ENCODE measurements around the gene PLGLB1. TPM values are rescaled to one million over a fixed set of nuclear protein-coding genes. Genes with fewer than 3 reads are reported as not detected.
"Not testable (repeated sequence)": the region's sequence is repeated elsewhere in the genome, so short reads cannot be mapped to it uniquely, and the experiment has no call there.

PLGLB1 gene
- 2.1 and 2.2 TPM in 2 replicates for total RNA-seq

GRCh38 chr2:87021744-87022143 lies at the start of gene PLGLB1:
PLGLB1 (minus strand) TSS chr2:87021844; CDS start chr2:87021783, 61 bp downstream.
- H3K9me3 Mint-ChIP-seq; H3K4me1 Mint-ChIP-seq (ENCODE audit: low read depth); H3K4me3 Mint-ChIP-seq (ENCODE audit: low read depth); H3K27ac Mint-ChIP-seq; H3K36me3 Mint-ChIP-seq (ENCODE audit: low read depth); DNase-seq (ENCODE audit: low spot score); H3K27me3 Mint-ChIP-seq (ENCODE audit: low read depth); intact Hi-C loops (cut with micrococcal nuclease): not testable (repeated sequence)

- H3K4me1 Mint-ChIP-seq (ENCODE audit: low read depth); H3K27ac Mint-ChIP-seq; H3K27me3 Mint-ChIP-seq (ENCODE audit: low read depth); H3K36me3 Mint-ChIP-seq (ENCODE audit: low read depth); intact Hi-C loops (cut with micrococcal nuclease); H3K9me3 Mint-ChIP-seq; DNase-seq (ENCODE audit: low spot score); H3K4me3 Mint-ChIP-seq (ENCODE audit: low read depth): not testable (repeated sequence)
These were observed 42.7 kb upstream of the PLGLB1 start for GRCh38 chr2:87064305-87064704.

- H3K27ac Mint-ChIP-seq; H3K9me3 Mint-ChIP-seq; H3K36me3 Mint-ChIP-seq (ENCODE audit: low read depth); DNase-seq (ENCODE audit: low spot score); intact Hi-C loops (cut with micrococcal nuclease); H3K4me3 Mint-ChIP-seq (ENCODE audit: low read depth); H3K4me1 Mint-ChIP-seq (ENCODE audit: low read depth); H3K27me3 Mint-ChIP-seq (ENCODE audit: low read depth): not testable (repeated sequence)
These were observed 41.8 kb upstream of the PLGLB1 start for GRCh38 chr2:87063431-87063830.

GRCh38 chr2:87061519-87061918 lies 39.9 kb upstream of the PLGLB1 start:
- H3K27me3 Mint-ChIP-seq (ENCODE audit: low read depth); intact Hi-C loops (cut with micrococcal nuclease); H3K27ac Mint-ChIP-seq; H3K36me3 Mint-ChIP-seq (ENCODE audit: low read depth); H3K4me3 Mint-ChIP-seq (ENCODE audit: low read depth); H3K4me1 Mint-ChIP-seq (ENCODE audit: low read depth); H3K9me3 Mint-ChIP-seq; DNase-seq (ENCODE audit: low spot score): not testable (repeated sequence)

- DNase-seq (ENCODE audit: low spot score); H3K36me3 Mint-ChIP-seq (ENCODE audit: low read depth); intact Hi-C loops (cut with micrococcal nuclease); H3K27me3 Mint-ChIP-seq (ENCODE audit: low read depth); H3K27ac Mint-ChIP-seq; H3K4me3 Mint-ChIP-seq (ENCODE audit: low read depth); H3K4me1 Mint-ChIP-seq (ENCODE audit: low read depth); H3K9me3 Mint-ChIP-seq: not testable (repeated sequence)
These were observed 36.0 kb upstream of the PLGLB1 start for GRCh38 chr2:87057606-87058005.

GRCh38 chr2:87056843-87057242 lies 35.2 kb upstream of the PLGLB1 start:
- H3K9me3 Mint-ChIP-seq; intact Hi-C loops (cut with micrococcal nuclease); H3K27me3 Mint-ChIP-seq (ENCODE audit: low read depth); H3K27ac Mint-ChIP-seq; DNase-seq (ENCODE audit: low spot score); H3K36me3 Mint-ChIP-seq (ENCODE audit: low read depth); H3K4me3 Mint-ChIP-seq (ENCODE audit: low read depth); H3K4me1 Mint-ChIP-seq (ENCODE audit: low read depth): not testable (repeated sequence)

- H3K27me3 Mint-ChIP-seq (ENCODE audit: low read depth); intact Hi-C loops (cut with micrococcal nuclease); H3K4me3 Mint-ChIP-seq (ENCODE audit: low read depth); H3K9me3 Mint-ChIP-seq; DNase-seq (ENCODE audit: low spot score); H3K27ac Mint-ChIP-seq; H3K4me1 Mint-ChIP-seq (ENCODE audit: low read depth): not testable (repeated sequence)
- H3K36me3 Mint-ChIP-seq (ENCODE audit: low read depth) = peaks cover 11% of the 10 kb centered on the region
These were observed 34.8 kb upstream of the PLGLB1 start for GRCh38 chr2:87056435-87056834.

- intact Hi-C loops (cut with micrococcal nuclease); H3K4me1 Mint-ChIP-seq (ENCODE audit: low read depth); DNase-seq (ENCODE audit: low spot score); H3K9me3 Mint-ChIP-seq; H3K4me3 Mint-ChIP-seq (ENCODE audit: low read depth); H3K27me3 Mint-ChIP-seq (ENCODE audit: low read depth): not testable (repeated sequence)
- peak overlapping the region; percentile 73 for H3K27ac Mint-ChIP-seq
- H3K36me3 Mint-ChIP-seq (ENCODE audit: low read depth) = peaks cover 16% of the 10 kb centered on the region
These were observed 32.7 kb upstream of the PLGLB1 start for GRCh38 chr2:87054375-87054774.

GRCh38 chr2:87041321-87041978 lies 19.8 kb upstream of the PLGLB1 start:
- H3K27me3 Mint-ChIP-seq (ENCODE audit: low read depth); H3K4me3 Mint-ChIP-seq (ENCODE audit: low read depth); H3K27ac Mint-ChIP-seq; intact Hi-C loops (cut with micrococcal nuclease); H3K36me3 Mint-ChIP-seq (ENCODE audit: low read depth); H3K4me1 Mint-ChIP-seq (ENCODE audit: low read depth); H3K9me3 Mint-ChIP-seq; DNase-seq (ENCODE audit: low spot score): not testable (repeated sequence)

GRCh38 chr2:87028607-87029006 lies 7.0 kb upstream of the PLGLB1 start:
- H3K4me1 Mint-ChIP-seq (ENCODE audit: low read depth); DNase-seq (ENCODE audit: low spot score); H3K27ac Mint-ChIP-seq; H3K4me3 Mint-ChIP-seq (ENCODE audit: low read depth); H3K9me3 Mint-ChIP-seq; intact Hi-C loops (cut with micrococcal nuclease); H3K36me3 Mint-ChIP-seq (ENCODE audit: low read depth); H3K27me3 Mint-ChIP-seq (ENCODE audit: low read depth): not testable (repeated sequence)

GRCh38 chr2:87026816-87027215 lies 5.2 kb upstream of the PLGLB1 start:
- H3K27me3 Mint-ChIP-seq (ENCODE audit: low read depth); H3K4me3 Mint-ChIP-seq (ENCODE audit: low read depth); DNase-seq (ENCODE audit: low spot score); H3K27ac Mint-ChIP-seq; intact Hi-C loops (cut with micrococcal nuclease); H3K36me3 Mint-ChIP-seq (ENCODE audit: low read depth); H3K4me1 Mint-ChIP-seq (ENCODE audit: low read depth); H3K9me3 Mint-ChIP-seq: not testable (repeated sequence)

GRCh38 chr2:87025927-87026326 lies 4.3 kb upstream of the PLGLB1 start:
- H3K27me3 Mint-ChIP-seq (ENCODE audit: low read depth); H3K4me1 Mint-ChIP-seq (ENCODE audit: low read depth); H3K27ac Mint-ChIP-seq; H3K9me3 Mint-ChIP-seq; DNase-seq (ENCODE audit: low spot score); intact Hi-C loops (cut with micrococcal nuclease); H3K4me3 Mint-ChIP-seq (ENCODE audit: low read depth); H3K36me3 Mint-ChIP-seq (ENCODE audit: low read depth): not testable (repeated sequence)

- H3K4me1 Mint-ChIP-seq (ENCODE audit: low read depth); H3K36me3 Mint-ChIP-seq (ENCODE audit: low read depth); H3K27ac Mint-ChIP-seq; H3K4me3 Mint-ChIP-seq (ENCODE audit: low read depth); H3K9me3 Mint-ChIP-seq; DNase-seq (ENCODE audit: low spot score); H3K27me3 Mint-ChIP-seq (ENCODE audit: low read depth); intact Hi-C loops (cut with micrococcal nuclease): not testable (repeated sequence)
These were observed 2.5 kb upstream of the PLGLB1 start for GRCh38 chr2:87023988-87024615.

All from activated T-helper 2 cell treated with anti-CD3 and anti-CD28 coated beads, Interferon-gamma antibody, Interleukin-2, Interleukin-4, amounts not matched to agents 10 μg/mL and 5 μg/mL and 100 μg/mL, durations not matched to agents 14 hours and 24 hours and 36 hours (primary cell).